Measurements from ENCODE around the gene MAPKAPK2. TPM values are rescaled to one million over a fixed set of nuclear protein-coding genes. Genes with fewer than 3 reads are reported as not detected.

The MAPKAPK2 gene
- total and polyA plus RNA-seq, 2 donors, result 36.4 to 72.3 TPM

DNA sequence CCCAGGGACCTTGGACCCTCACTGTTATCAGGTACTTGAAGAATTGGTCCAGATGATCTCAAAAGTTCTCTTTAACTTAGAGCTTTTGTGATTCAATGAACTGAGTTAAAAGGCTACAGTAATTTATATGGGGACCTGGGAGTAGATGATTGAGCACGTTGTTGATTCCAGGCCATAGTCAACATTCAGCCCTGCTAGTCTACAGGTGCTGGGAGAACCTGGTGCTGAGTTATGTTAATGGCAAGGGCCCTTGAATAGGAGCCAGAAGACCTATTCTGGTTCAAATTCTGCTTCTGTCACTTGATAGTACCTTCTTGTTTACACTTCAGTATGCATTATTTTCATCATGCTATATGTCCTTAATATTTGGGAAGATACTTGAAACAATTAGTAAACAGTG, 38.2 kb upstream of the MAPKAPK2 start:
- no peak overlapping the region for H3K4me3 ChIP-seq (ENCODE audit: low read length in 2 of 2)
- no peaks in the 10 kb centered on the region for H3K9me3 ChIP-seq (ENCODE audit: control insufficient read depth in 2 of 2, insufficient read depth in 1 of 2, low read length in 1 of 2)
- peaks cover 6 to 21% of the 10 kb centered on the region in 2 donors for H3K36me3 ChIP-seq (ENCODE audit: control insufficient read depth in 2 of 2, insufficient read depth in 2 of 2, low read length in 1 of 2)
- no peak for DNase-seq (ENCODE audit: low read depth in 6 of 9, low spot score in 9 of 9)
- WGBS, result 99% methylated on average over 1 of the region's 1 CpG
- no peak overlapping the region for H3K27ac ChIP-seq (ENCODE audit: low read depth in 1 of 2, low read length in 1 of 2)
- H3K27me3 ChIP-seq (ENCODE audit: control insufficient read depth in 2 of 2, insufficient read depth in 1 of 2, low read length in 1 of 2), result no peaks in the 10 kb centered on the region
- H3K4me1 ChIP-seq (ENCODE audit: control insufficient read depth in 2 of 2, insufficient read depth in 2 of 2, low read length in 2 of 2), result no peaks in the 10 kb centered on the region

- peaks cover 6 to 22% of the 10 kb centered on the region in 2 donors for H3K36me3 ChIP-seq (ENCODE audit: control insufficient read depth in 2 of 2, insufficient read depth in 2 of 2, low read length in 1 of 2)
- DNase-seq (ENCODE audit: low read depth in 6 of 9, low spot score in 9 of 9), result no peak
- H3K9me3 ChIP-seq (ENCODE audit: control insufficient read depth in 2 of 2, insufficient read depth in 1 of 2, low read length in 1 of 2), result no peaks in the 10 kb centered on the region
- H3K27me3 ChIP-seq (ENCODE audit: control insufficient read depth in 2 of 2, insufficient read depth in 1 of 2, low read length in 1 of 2), result no peaks in the 10 kb centered on the region
- H3K4me1 ChIP-seq (ENCODE audit: control insufficient read depth in 2 of 2, insufficient read depth in 2 of 2, low read length in 2 of 2), result no peaks in the 10 kb centered on the region
- H3K4me3 ChIP-seq (ENCODE audit: low read length in 2 of 2), result no peak overlapping the region
- no peak overlapping the region for H3K27ac ChIP-seq (ENCODE audit: low read depth in 1 of 2, low read length in 1 of 2)
Measured at GRCh38 chr1:206647224-206647623, 37.5 kb upstream of the MAPKAPK2 start.

GRCh38 chr1:206649261-206649921, 35.3 kb upstream of the MAPKAPK2 start:
- no peak overlapping the region for H3K27ac ChIP-seq (ENCODE audit: low read depth in 1 of 2, low read length in 1 of 2)
- DNase-seq (ENCODE audit: low read depth in 6 of 9, low spot score in 9 of 9), result no peak
- H3K4me3 ChIP-seq (ENCODE audit: low read length in 2 of 2), result no peak overlapping the region

GRCh38 chr1:206651014-206651413, 33.7 kb upstream of the MAPKAPK2 start:
- no peaks in the 10 kb centered on the region for H3K9me3 ChIP-seq (ENCODE audit: control insufficient read depth in 2 of 2, insufficient read depth in 1 of 2, low read length in 1 of 2)
- no peak overlapping the region for H3K4me3 ChIP-seq (ENCODE audit: low read length in 2 of 2)
- H3K4me1 ChIP-seq (ENCODE audit: control insufficient read depth in 2 of 2, insufficient read depth in 2 of 2, low read length in 2 of 2), result peaks cover 0 to 2% of the 10 kb centered on the region in 2 donors
- no peaks in the 10 kb centered on the region for H3K27me3 ChIP-seq (ENCODE audit: control insufficient read depth in 2 of 2, insufficient read depth in 1 of 2, low read length in 1 of 2)
- DNase-seq (ENCODE audit: low read depth in 6 of 9, low spot score in 9 of 9), result no peak
- 98% methylated on average over 3 of the region's 3 CpGs for WGBS
- H3K27ac ChIP-seq (ENCODE audit: low read depth in 1 of 2, low read length in 1 of 2), result no peak overlapping the region
- H3K36me3 ChIP-seq (ENCODE audit: control insufficient read depth in 2 of 2, insufficient read depth in 2 of 2, low read length in 1 of 2), result peaks cover 6 to 22% of the 10 kb centered on the region in 2 donors

More at GRCh38 chr1:206649261-206649921, 35.3 kb upstream of the MAPKAPK2 start:
- Histone ChIP-seq H3K27me3 (ENCODE audit: control insufficient read depth in 2 of 2, insufficient read depth in 1 of 2, low read length in 1 of 2) (no peaks in the 10 kb centered on the region), H3K9me3 (ENCODE audit: control insufficient read depth in 2 of 2, insufficient read depth in 1 of 2, low read length in 1 of 2) (no peaks in the 10 kb centered on the region), H3K4me1 (ENCODE audit: control insufficient read depth in 2 of 2, insufficient read depth in 2 of 2, low read length in 2 of 2) (no peaks in the 10 kb centered on the region), H3K36me3 (ENCODE audit: control insufficient read depth in 2 of 2, insufficient read depth in 2 of 2, low read length in 1 of 2) (peaks cover 6 to 22% of the 10 kb centered on the region in 2 donors)
- WGBS, result 96% methylated on average over 5 of the region's 5 CpGs

DNA sequence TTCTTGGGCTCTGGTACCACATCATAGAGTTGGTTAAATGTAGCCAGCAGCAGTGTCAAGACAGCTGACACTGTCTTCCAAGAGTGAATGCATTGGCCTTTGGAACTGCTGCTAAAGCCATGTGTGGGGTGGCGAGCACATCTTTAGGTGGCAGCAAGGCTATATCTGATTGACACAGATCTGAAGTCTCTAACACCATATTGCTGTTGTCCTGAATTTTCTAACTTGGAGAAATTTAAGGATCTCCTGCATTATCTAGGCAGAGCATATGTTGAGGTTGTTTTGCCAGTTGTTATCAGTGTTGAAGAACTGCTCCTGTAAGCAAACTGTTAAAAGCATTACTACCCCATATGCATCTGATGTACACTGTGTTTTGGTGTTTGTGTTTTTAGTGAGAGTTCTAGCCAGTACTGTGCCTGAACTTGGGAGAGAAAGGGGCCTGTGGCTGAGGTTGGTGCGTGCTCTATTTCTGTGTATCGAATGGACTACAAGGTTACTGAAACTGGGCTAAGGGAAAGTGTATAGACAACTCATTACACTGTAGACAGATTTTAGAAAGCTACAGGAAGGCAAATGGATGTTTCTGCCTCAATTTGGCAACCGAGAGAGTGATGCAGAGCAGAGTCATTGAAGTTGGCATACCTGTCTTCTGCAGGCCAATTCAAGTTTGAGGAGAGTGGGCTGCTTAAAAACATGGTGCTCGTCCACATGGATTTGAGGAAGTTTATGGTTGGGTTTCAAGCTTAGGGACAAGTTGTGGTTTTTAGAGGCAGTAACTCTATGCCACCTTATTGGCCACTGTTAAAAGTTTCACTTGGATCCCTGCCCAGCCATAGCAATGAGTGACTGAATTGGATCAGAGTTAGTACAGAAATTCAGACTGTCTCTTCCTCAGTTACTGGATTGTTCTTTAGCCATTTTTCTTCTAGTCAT, 32.5 kb upstream of the MAPKAPK2 start:
- WGBS, result 90% methylated on average over 5 of the region's 5 CpGs
- H3K4me1 ChIP-seq (ENCODE audit: control insufficient read depth in 2 of 2, insufficient read depth in 2 of 2, low read length in 2 of 2), result peaks cover 0 to 2% of the 10 kb centered on the region in 2 donors
- no peaks in the 10 kb centered on the region for H3K9me3 ChIP-seq (ENCODE audit: control insufficient read depth in 2 of 2, insufficient read depth in 1 of 2, low read length in 1 of 2)
- peak overlapping the region in 1 of 2 donors; percentile 5 for H3K27ac ChIP-seq (ENCODE audit: low read depth in 1 of 2, low read length in 1 of 2)
- DNase-seq (ENCODE audit: low read depth in 6 of 9, low spot score in 9 of 9), result no peak
- no peak overlapping the region for H3K4me3 ChIP-seq (ENCODE audit: low read length in 2 of 2)
- H3K36me3 ChIP-seq (ENCODE audit: control insufficient read depth in 2 of 2, insufficient read depth in 2 of 2, low read length in 1 of 2), result peaks cover 6 to 22% of the 10 kb centered on the region in 2 donors
- no peaks in the 10 kb centered on the region for H3K27me3 ChIP-seq (ENCODE audit: control insufficient read depth in 2 of 2, insufficient read depth in 1 of 2, low read length in 1 of 2)

- H3K27ac ChIP-seq (ENCODE audit: low read depth in 1 of 2, low read length in 1 of 2), result peak overlapping the region in 1 of 2 donors; percentile 30
- H3K36me3 ChIP-seq (ENCODE audit: control insufficient read depth in 2 of 2, insufficient read depth in 2 of 2, low read length in 1 of 2), result peaks cover 0 to 10% of the 10 kb centered on the region in 2 donors
- DNase-seq (ENCODE audit: low read depth in 6 of 9, low spot score in 9 of 9), result no peak
- WGBS, result 94% methylated on average over 7 of the region's 7 CpGs
- no peak overlapping the region for H3K4me3 ChIP-seq (ENCODE audit: low read length in 2 of 2)
- H3K9me3 ChIP-seq (ENCODE audit: control insufficient read depth in 2 of 2, insufficient read depth in 1 of 2, low read length in 1 of 2), result no peaks in the 10 kb centered on the region
- H3K4me1 ChIP-seq (ENCODE audit: control insufficient read depth in 2 of 2, insufficient read depth in 2 of 2, low read length in 2 of 2), result peaks cover 6 to 18% of the 10 kb centered on the region in 2 donors
- H3K27me3 ChIP-seq (ENCODE audit: control insufficient read depth in 2 of 2, insufficient read depth in 1 of 2, low read length in 1 of 2), result no peaks in the 10 kb centered on the region
Measured at GRCh38 chr1:206653715-206654459, 30.8 kb upstream of the MAPKAPK2 start.

- H3K27ac ChIP-seq (ENCODE audit: low read depth in 1 of 2, low read length in 1 of 2), result no peak overlapping the region
- no peaks in the 10 kb centered on the region for H3K27me3 ChIP-seq (ENCODE audit: control insufficient read depth in 2 of 2, insufficient read depth in 1 of 2, low read length in 1 of 2)
- no peak overlapping the region for H3K4me3 ChIP-seq (ENCODE audit: low read length in 2 of 2)
- no peak for DNase-seq (ENCODE audit: low read depth in 6 of 9, low spot score in 9 of 9)
- peaks cover 0 to 6% of the 10 kb centered on the region in 2 donors for H3K36me3 ChIP-seq (ENCODE audit: control insufficient read depth in 2 of 2, insufficient read depth in 2 of 2, low read length in 1 of 2)
- peaks cover 9 to 27% of the 10 kb centered on the region in 2 donors for H3K4me1 ChIP-seq (ENCODE audit: control insufficient read depth in 2 of 2, insufficient read depth in 2 of 2, low read length in 2 of 2)
- 87% methylated on average over 2 of the region's 2 CpGs for WGBS
- no peaks in the 10 kb centered on the region for H3K9me3 ChIP-seq (ENCODE audit: control insufficient read depth in 2 of 2, insufficient read depth in 1 of 2, low read length in 1 of 2)
Measured at GRCh38 chr1:206654828-206655227, 29.9 kb upstream of the MAPKAPK2 start.

- no peaks in the 10 kb centered on the region for H3K27me3 ChIP-seq (ENCODE audit: control insufficient read depth in 2 of 2, insufficient read depth in 1 of 2, low read length in 1 of 2)
- H3K27ac ChIP-seq (ENCODE audit: low read depth in 1 of 2, low read length in 1 of 2), result peak overlapping the region in 1 of 2 donors; percentile 19
- H3K4me3 ChIP-seq (ENCODE audit: low read length in 2 of 2), result no peak overlapping the region
- peaks cover 0 to 2% of the 10 kb centered on the region in 2 donors for H3K9me3 ChIP-seq (ENCODE audit: control insufficient read depth in 2 of 2, insufficient read depth in 1 of 2, low read length in 1 of 2)
- no peak for DNase-seq (ENCODE audit: low read depth in 6 of 9, low spot score in 9 of 9)
- peaks cover 0 to 6% of the 10 kb centered on the region in 2 donors for H3K36me3 ChIP-seq (ENCODE audit: control insufficient read depth in 2 of 2, insufficient read depth in 2 of 2, low read length in 1 of 2)
- 95% methylated on average over 4 of the region's 4 CpGs for WGBS
- peaks cover 11 to 33% of the 10 kb centered on the region in 2 donors for H3K4me1 ChIP-seq (ENCODE audit: control insufficient read depth in 2 of 2, insufficient read depth in 2 of 2, low read length in 2 of 2)
Measured at GRCh38 chr1:206655471-206655882, 29.2 kb upstream of the MAPKAPK2 start.

Measured in thymus (tissue), 11 donors.